NT2/D1 (cell line): ENCODE data around the gene RTP5.

Experiments
- DNase-seq: peaks from one replicate; pipeline ENCODE4 v3.0.0-alpha.2; 2011; ENCODE audit warnings: low read depth, low spot score
- H3K27me3 ChIP-seq: 2 replicates; pipeline ENCODE4 v1.6.0; 2011; ENCODE audit warnings: mild to moderate bottlenecking; ENCODE audit not compliant: insufficient read length, insufficient read depth
- H3K36me3 ChIP-seq: 2 replicates; pipeline ENCODE4 v1.6.1; 2011; ENCODE audit warnings: mild to moderate bottlenecking, low read length, mixed read lengths; ENCODE audit not compliant: insufficient read depth, insufficient read length
- H3K4me1 ChIP-seq: 2 replicates; pipeline ENCODE4 v1.5.1; 2011; ENCODE audit not compliant: insufficient read depth, insufficient read length
- H3K4me3 ChIP-seq: 2 replicates; pipeline ENCODE4 v1.5.1; 2011; ENCODE audit warnings: low read depth; ENCODE audit not compliant: insufficient read length
- H3K9ac ChIP-seq: 2 replicates; pipeline ENCODE4 v1.6.0; 2011; ENCODE audit warnings: low read depth; ENCODE audit not compliant: insufficient read length
- H3K9me3 ChIP-seq: 2 replicates; pipeline ENCODE4 v1.5.1; 2011; ENCODE audit warnings: mild to moderate bottlenecking, low read length; ENCODE audit not compliant: insufficient read depth
- SUZ12 ChIP-seq: IDR thresholded peaks from 2 replicates; pipeline ENCODE4 v1.6.1; 2011; ENCODE audit not compliant: insufficient read length, insufficient read depth; ENCODE audit errors: extremely low read depth
- YY1 ChIP-seq: IDR thresholded peaks from 2 replicates; pipeline ENCODE4 v1.6.1; 2011; ENCODE audit not compliant: insufficient read length, insufficient read depth
- ZNF274 ChIP-seq: IDR thresholded peaks from 2 replicates; pipeline ENCODE4 v1.6.1; 2011; ENCODE audit warnings: mild to moderate bottlenecking, low read depth, low read length

Gene RTP5

GRCh38 chr2:241876528-241877196 lies 7.1 kb downstream of the RTP5 start:
- no peak for DNase-seq
- Histone ChIP-seq H3K4me1 (peaks cover 8% of the 10 kb centered on the region), H3K27me3 (no peaks in the 10 kb centered on the region), H3K9me3 (peaks cover 21% of the 10 kb centered on the region; the same call in 1 of the 2 replicates), H3K4me3 (no peak overlapping the region), H3K9ac (peak overlapping the region; percentile 21), H3K36me3 (no peaks in the 10 kb centered on the region)
- no peak for TF ChIP-seq YY1
- no peak for TF ChIP-seq ZNF274
- no peak for TF ChIP-seq SUZ12

GRCh38 chr2:241877197-241877685 lies 7.7 kb downstream of the RTP5 start:
- TF ChIP-seq ZNF274: no peak
- TF ChIP-seq SUZ12: no peak
- no peak for TF ChIP-seq YY1
- peaks cover 12% of the 10 kb centered on the region for H3K4me1 ChIP-seq
- no peak for DNase-seq
- no peak overlapping the region for H3K9ac ChIP-seq
- peaks cover 21% of the 10 kb centered on the region; the same call in 1 of the 2 replicates for H3K9me3 ChIP-seq
- H3K4me3 ChIP-seq: no peak overlapping the region
- H3K36me3 ChIP-seq: no peaks in the 10 kb centered on the region
- no peaks in the 10 kb centered on the region for H3K27me3 ChIP-seq

GRCh38 chr2:241877989-241878970 lies 8.8 kb downstream of the RTP5 start:
- no peak overlapping the region for H3K4me3 ChIP-seq
- no peak for TF ChIP-seq SUZ12
- no peak for TF ChIP-seq ZNF274
- no peak for TF ChIP-seq YY1
- H3K36me3 ChIP-seq: no peaks in the 10 kb centered on the region
- DNase-seq: peak; percentile 57
- H3K4me1 ChIP-seq: peaks cover 14% of the 10 kb centered on the region
- peaks cover 21% of the 10 kb centered on the region; the same call in 1 of the 2 replicates for H3K9me3 ChIP-seq
- no peaks in the 10 kb centered on the region for H3K27me3 ChIP-seq
- H3K9ac ChIP-seq: peak overlapping the region; percentile 51

- Histone ChIP-seq H3K27me3 (no peaks in the 10 kb centered on the region), H3K9me3 (peaks cover 13% of the 10 kb centered on the region; the same call in 1 of the 2 replicates), H3K36me3 (no peaks in the 10 kb centered on the region), H3K9ac (peak overlapping the region; percentile 28), H3K4me1 (peaks cover 14% of the 10 kb centered on the region), H3K4me3 (no peak overlapping the region)
- no peak for DNase-seq
- TF ChIP-seq YY1 (no peak), ZNF274 (no peak), SUZ12 (no peak)
Observed at GRCh38 chr2:241879326-241879725, 9.8 kb downstream of the RTP5 start.

- H3K36me3 ChIP-seq: no peaks in the 10 kb centered on the region
- DNase-seq: no peak
- 0 out of 2 replicates have a peak, but pooled peaks cover 2% of the 10 kb centered on the region for H3K9me3 ChIP-seq
- peak overlapping the region; percentile 77 for H3K9ac ChIP-seq
- no peak for TF ChIP-seq SUZ12
- no peak for TF ChIP-seq YY1
- no peak for TF ChIP-seq ZNF274
- peaks cover 14% of the 10 kb centered on the region for H3K4me1 ChIP-seq
- peak overlapping the region; percentile 59 for H3K4me3 ChIP-seq
- no peaks in the 10 kb centered on the region for H3K27me3 ChIP-seq
Observed at GRCh38 chr2:241880311-241881073, 11.0 kb downstream of the RTP5 start.

- no peaks in the 10 kb centered on the region for H3K36me3 ChIP-seq
- H3K9me3 ChIP-seq: no peaks in the 10 kb centered on the region
- TF ChIP-seq ZNF274 (no peak), SUZ12 (no peak), YY1 (no peak)
- H3K4me1 ChIP-seq: peaks cover 13% of the 10 kb centered on the region
- no peaks in the 10 kb centered on the region for H3K27me3 ChIP-seq
- H3K9ac ChIP-seq: peak overlapping the region; percentile 46
- peak overlapping the region; percentile 19 for H3K4me3 ChIP-seq
- DNase-seq: no peak
Observed at GRCh38 chr2:241882091-241882625, 12.6 kb downstream of the RTP5 start.
